Epithelial cell of alveolus of lung (primary cell): ENCODE results near the gene FGF18. TPM values are rescaled to one million over a fixed set of nuclear protein-coding genes. Genes with fewer than 3 reads are reported as not detected.

Source experiments
- total RNA-seq: library from RNA; depleted of rRNA; stranded (reverse); fragments of >200 nt; gene quantifications from 2 replicates; pipeline ENCODE4 v1.2.1, GENCODE V29; 2015

FGF18 gene, protein sequence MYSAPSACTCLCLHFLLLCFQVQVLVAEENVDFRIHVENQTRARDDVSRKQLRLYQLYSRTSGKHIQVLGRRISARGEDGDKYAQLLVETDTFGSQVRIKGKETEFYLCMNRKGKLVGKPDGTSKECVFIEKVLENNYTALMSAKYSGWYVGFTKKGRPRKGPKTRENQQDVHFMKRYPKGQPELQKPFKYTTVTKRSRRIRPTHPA
- not detected in 2 replicates for total RNA-seq

DNA sequence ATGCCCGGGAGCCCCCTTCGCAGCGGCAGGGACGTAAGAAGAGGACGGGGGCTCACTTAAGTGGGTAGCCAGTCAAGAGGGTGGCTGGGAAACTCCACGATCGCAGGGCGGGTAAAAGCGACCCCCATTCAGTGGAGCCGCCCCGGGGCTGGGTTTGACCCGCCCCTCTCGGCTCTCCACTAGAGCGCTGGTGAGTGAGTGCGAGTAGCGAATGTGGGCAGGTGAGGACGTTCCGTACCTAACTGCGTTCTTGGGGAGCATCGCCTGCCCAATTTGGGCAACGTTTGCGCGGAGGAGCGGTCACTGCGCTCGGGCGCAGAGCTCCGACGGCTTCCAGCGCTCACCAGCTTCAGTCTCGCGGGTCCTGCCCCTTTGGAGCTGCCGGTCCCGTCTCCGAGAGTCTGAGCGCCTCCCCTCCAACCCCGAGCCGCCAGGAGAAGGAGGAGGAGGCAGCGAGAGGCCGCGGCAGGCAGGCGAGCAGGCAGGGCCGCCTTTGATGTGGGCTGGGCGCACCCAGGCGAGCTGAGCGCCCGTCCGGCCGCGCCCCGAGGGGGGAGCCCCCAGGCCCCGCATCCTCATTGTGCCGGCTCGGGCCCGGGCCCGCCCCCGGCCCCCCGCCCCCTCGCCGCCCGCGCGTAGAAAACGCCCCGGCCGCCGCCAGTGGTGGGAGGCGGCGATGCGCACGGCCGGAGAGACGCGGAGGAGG is at the start of gene FGF18:
Gene FGF18, plus strand, starts transcription at position 666 of the 706 bp plus-strand sequence. CDS start 553 bp downstream, outside the sequence.

DNA sequence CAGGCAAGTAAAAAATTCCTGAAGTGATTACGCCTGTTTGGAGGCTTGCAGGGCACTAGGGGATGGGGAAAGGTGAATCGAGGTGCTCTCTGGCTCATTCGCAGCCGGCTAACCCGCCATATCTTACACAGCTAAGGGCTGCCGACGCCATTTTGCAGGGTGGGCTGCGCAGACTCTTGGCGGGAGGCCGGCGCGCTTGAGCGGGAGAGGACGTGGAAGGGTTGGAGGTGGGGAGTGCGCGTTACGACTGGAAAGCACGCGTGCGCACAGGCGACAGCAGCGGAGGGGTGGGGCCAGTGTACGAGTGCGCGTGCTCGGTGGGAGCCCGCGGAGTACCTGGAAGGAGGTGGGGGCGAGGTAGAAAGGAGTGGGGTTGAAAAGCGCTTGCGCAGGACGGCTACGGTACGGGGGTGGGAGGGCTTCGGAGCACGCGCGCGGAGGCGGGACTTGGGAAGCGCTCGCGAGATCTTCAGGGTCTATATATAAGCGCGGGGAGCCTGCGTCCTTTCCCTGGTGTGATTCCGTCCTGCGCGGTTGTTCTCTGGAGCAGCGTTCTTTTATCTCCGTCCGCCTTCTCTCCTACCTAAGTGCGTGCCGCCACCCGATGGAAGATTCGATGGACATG is 32.0 kb upstream of the FGF18 start, which contains the start of gene NPM1:
Gene NPM1, plus strand, starts transcription at position 505 of the 625 bp plus-strand sequence. Its CDS starts 100 bp downstream, at position 605.

Other genes starting within 250 kb of the FGF18 start
- not detected in 2 replicates for gene TLX3, start 110.4 kb upstream of the FGF18 start, total RNA-seq
- 1,251 and 2,329 TPM in 2 replicates for gene NPM1, start 31.8 kb upstream of the FGF18 start, total RNA-seq